WTC11 (cell line): Measurements from ENCODE around the gene SORCS2. TPM values are rescaled to one million over a fixed set of nuclear protein-coding genes. Genes with fewer than 3 reads are reported as not detected.

Experiments
- ATAC-seq: fragments of 200-7000 bp; cut with Tn5 transposase; 2 replicates; pipeline ENCODE4 v1.10.0; 2021; ENCODE audit warnings: mild to moderate bottlenecking, moderate library complexity
- CTCF ChIA-PET: fragments of 300-600 bp; sonication (Branson Sonifier 250); formaldehyde crosslinking; loops from one replicate; lab custom pipeline; 2021; ENCODE audit warnings: antibody characterized with exemption; lab: Charles Lee
- POLR2A ChIA-PET: fragments of 350-600 bp; sonication (Branson Sonifier 250); formaldehyde crosslinking; loops from one replicate; lab custom pipeline; 2021; ENCODE audit warnings: antibody characterized with exemption; lab: Charles Lee
- DNase-seq: peaks from one replicate; pipeline ENCODE4 v3.0.0; 2021; ENCODE audit warnings: low spot score
- H3K27ac Mint-ChIP-seq: 2 replicates; pipeline ENCODE4 v1.8.0; 2021; ENCODE audit warnings: mixed read lengths
- H3K27me3 Mint-ChIP-seq: 2 replicates; pipeline ENCODE4 v1.8.0; 2021; ENCODE audit warnings: low read depth, mild to moderate bottlenecking, moderate library complexity, mixed read lengths
- H3K36me3 Mint-ChIP-seq: 2 replicates; pipeline ENCODE4 v1.8.0; 2021; ENCODE audit warnings: mixed read lengths
- H3K4me1 Mint-ChIP-seq: 2 replicates; pipeline ENCODE4 v1.8.0; 2022; ENCODE audit warnings: mixed read lengths
- H3K4me3 Mint-ChIP-seq: 2 replicates; pipeline ENCODE4 v1.8.0; 2021; ENCODE audit warnings: mild to moderate bottlenecking, moderate library complexity, mixed read lengths
- H3K9me3 Mint-ChIP-seq: 2 replicates; pipeline ENCODE4 v1.8.0; 2021; ENCODE audit warnings: mixed read lengths
- FOXP1 ChIP-seq: sonication (generic); formaldehyde crosslinking; IDR thresholded peaks from 2 replicates; pipeline ENCODE4 v1.8.0; 2022; ENCODE audit warnings: missing genetic modification reagents, mild to moderate bottlenecking, moderate library complexity, borderline replicate concordance
- IRF1 ChIP-seq: sonication (generic); formaldehyde crosslinking; IDR thresholded peaks from 2 replicates; pipeline ENCODE4 v1.8.0; 2023; ENCODE audit warnings: missing genetic modification reagents
- MAX ChIP-seq: sonication (generic); formaldehyde crosslinking; IDR thresholded peaks from 2 replicates; pipeline ENCODE4 v1.8.0; 2022; ENCODE audit warnings: mild to moderate bottlenecking, missing genetic modification reagents
- MXD4 ChIP-seq: fragments of 250-450 bp; sonication (Bioruptor Pico); IDR thresholded peaks from 2 replicates; pipeline ENCODE4 v1.8.0; 2021; ENCODE audit warnings: mild to moderate bottlenecking, moderate library complexity, borderline replicate concordance
- NFATC4 ChIP-seq: fragments of 250-450 bp; sonication (Bioruptor Pico); IDR thresholded peaks from 2 replicates; pipeline ENCODE4 v1.9.0; 2021; ENCODE audit warnings: mild to moderate bottlenecking
- TCF7 ChIP-seq: sonication (generic); formaldehyde crosslinking; IDR thresholded peaks from 2 replicates; pipeline ENCODE4 v1.8.0; 2022; ENCODE audit warnings: mild to moderate bottlenecking, low read depth, missing genetic modification reagents, moderate library complexity
- ZNF232 ChIP-seq: sonication (generic); formaldehyde crosslinking; IDR thresholded peaks from 2 replicates; pipeline ENCODE4 v1.8.0; 2022; ENCODE audit warnings: mild to moderate bottlenecking, missing genetic modification reagents
- total RNA-seq: library from RNA; stranded (reverse); gene quantifications from 3 replicates; pipeline ENCODE4 v1.2.3, GENCODE V29; 2021
- TF ChIP-seq, protein P1 (sequence below): sonication (generic); formaldehyde crosslinking; IDR thresholded peaks from 2 replicates; pipeline ENCODE4 v1.8.1; 2022; ENCODE audit warnings: low read depth, mild to moderate bottlenecking, moderate library complexity, missing genetic modification reagents, borderline replicate concordance
- TF ChIP-seq, protein P2 (sequence below): sonication (generic); formaldehyde crosslinking; IDR thresholded peaks from 2 replicates; pipeline ENCODE4 v1.8.1; 2023; ENCODE audit warnings: mild to moderate bottlenecking, moderate library complexity, missing genetic modification reagents
- TF ChIP-seq, protein P3 (sequence below): sonication (generic); formaldehyde crosslinking; IDR thresholded peaks from 2 replicates; pipeline ENCODE4 v1.8.1; 2023; ENCODE audit warnings: mild to moderate bottlenecking, missing genetic modification reagents
- TF ChIP-seq, protein P4 (sequence below): sonication (generic); formaldehyde crosslinking; IDR thresholded peaks from 2 replicates; pipeline ENCODE4 v1.8.0; 2022; ENCODE audit warnings: missing genetic modification reagents
- TF ChIP-seq, protein P5 (sequence below): sonication (generic); formaldehyde crosslinking; IDR thresholded peaks from 2 replicates; pipeline ENCODE4 v1.8.1; 2023; ENCODE audit warnings: mild to moderate bottlenecking, missing genetic modification reagents, borderline replicate concordance
- TF ChIP-seq, protein P6 (sequence below): sonication (generic); formaldehyde crosslinking; IDR thresholded peaks from 2 replicates; pipeline ENCODE4 v1.8.0; 2022; ENCODE audit warnings: mild to moderate bottlenecking, missing genetic modification reagents

Gene SORCS2
- total RNA-seq, 1 experiment from 2014 or later, result 6.6 TPM

DNA sequence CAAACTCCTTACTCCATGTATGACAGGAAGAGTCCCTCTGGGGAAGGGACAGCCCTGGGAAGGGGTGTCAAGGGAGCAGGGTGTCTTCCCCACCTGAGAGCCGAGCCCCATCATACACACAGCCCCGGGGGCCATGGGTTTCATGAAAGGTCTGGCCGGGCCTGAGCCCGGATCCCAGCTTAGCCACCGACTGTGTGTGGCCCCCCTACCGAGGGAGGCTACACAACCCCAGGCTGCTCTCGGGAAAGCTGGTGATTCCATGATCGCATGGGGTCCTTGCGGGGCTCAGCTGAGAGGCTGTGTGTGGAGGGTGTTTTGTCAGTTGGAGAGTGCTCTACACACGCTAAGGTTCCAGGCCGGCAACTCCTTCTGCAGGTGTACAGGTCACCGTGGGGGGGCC, 55.6 kb downstream of the SORCS2 start (continued):
- TF ChIP-seq, protein P1, sequence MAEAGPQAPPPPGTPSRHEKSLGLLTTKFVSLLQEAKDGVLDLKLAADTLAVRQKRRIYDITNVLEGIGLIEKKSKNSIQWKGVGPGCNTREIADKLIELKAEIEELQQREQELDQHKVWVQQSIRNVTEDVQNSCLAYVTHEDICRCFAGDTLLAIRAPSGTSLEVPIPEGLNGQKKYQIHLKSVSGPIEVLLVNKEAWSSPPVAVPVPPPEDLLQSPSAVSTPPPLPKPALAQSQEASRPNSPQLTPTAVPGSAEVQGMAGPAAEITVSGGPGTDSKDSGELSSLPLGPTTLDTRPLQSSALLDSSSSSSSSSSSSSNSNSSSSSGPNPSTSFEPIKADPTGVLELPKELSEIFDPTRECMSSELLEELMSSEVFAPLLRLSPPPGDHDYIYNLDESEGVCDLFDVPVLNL (CRISPR knock-in tag), result no peak
- no peak for TF ChIP-seq MAX (CRISPR knock-in tag)
- TF ChIP-seq, protein P2, sequence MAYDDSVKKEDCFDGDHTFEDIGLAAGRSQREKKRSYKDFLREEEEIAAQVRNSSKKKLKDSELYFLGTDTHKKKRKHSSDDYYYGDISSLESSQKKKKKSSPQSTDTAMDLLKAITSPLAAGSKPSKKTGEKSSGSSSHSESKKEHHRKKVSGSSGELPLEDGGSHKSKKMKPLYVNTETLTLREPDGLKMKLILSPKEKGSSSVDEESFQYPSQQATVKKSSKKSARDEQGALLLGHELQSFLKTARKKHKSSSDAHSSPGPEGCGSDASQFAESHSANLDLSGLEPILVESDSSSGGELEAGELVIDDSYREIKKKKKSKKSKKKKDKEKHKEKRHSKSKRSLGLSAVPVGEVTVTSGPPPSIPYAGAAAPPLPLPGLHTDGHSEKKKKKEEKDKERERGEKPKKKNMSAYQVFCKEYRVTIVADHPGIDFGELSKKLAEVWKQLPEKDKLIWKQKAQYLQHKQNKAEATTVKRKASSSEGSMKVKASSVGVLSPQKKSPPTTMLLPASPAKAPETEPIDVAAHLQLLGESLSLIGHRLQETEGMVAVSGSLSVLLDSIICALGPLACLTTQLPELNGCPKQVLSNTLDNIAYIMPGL, result no peak

GRCh38 chr4:7248857-7249256, 56.5 kb downstream of the SORCS2 start:
- no peaks in the 10 kb centered on the region for H3K27me3 Mint-ChIP-seq
- no peak for TF ChIP-seq ZNF232 (CRISPR knock-in tag)
- TF ChIP-seq, protein P2, result no peak
- TF ChIP-seq NFATC4 (CRISPR knock-in tag), result no peak
- no peak for TF ChIP-seq MXD4 (CRISPR knock-in tag)
- TF ChIP-seq, protein P3, sequence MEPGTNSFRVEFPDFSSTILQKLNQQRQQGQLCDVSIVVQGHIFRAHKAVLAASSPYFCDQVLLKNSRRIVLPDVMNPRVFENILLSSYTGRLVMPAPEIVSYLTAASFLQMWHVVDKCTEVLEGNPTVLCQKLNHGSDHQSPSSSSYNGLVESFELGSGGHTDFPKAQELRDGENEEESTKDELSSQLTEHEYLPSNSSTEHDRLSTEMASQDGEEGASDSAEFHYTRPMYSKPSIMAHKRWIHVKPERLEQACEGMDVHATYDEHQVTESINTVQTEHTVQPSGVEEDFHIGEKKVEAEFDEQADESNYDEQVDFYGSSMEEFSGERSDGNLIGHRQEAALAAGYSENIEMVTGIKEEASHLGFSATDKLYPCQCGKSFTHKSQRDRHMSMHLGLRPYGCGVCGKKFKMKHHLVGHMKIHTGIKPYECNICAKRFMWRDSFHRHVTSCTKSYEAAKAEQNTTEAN (CRISPR knock-in tag), result no peak
- no peak for TF ChIP-seq TCF7 (CRISPR knock-in tag)
- TF ChIP-seq, protein P4, sequence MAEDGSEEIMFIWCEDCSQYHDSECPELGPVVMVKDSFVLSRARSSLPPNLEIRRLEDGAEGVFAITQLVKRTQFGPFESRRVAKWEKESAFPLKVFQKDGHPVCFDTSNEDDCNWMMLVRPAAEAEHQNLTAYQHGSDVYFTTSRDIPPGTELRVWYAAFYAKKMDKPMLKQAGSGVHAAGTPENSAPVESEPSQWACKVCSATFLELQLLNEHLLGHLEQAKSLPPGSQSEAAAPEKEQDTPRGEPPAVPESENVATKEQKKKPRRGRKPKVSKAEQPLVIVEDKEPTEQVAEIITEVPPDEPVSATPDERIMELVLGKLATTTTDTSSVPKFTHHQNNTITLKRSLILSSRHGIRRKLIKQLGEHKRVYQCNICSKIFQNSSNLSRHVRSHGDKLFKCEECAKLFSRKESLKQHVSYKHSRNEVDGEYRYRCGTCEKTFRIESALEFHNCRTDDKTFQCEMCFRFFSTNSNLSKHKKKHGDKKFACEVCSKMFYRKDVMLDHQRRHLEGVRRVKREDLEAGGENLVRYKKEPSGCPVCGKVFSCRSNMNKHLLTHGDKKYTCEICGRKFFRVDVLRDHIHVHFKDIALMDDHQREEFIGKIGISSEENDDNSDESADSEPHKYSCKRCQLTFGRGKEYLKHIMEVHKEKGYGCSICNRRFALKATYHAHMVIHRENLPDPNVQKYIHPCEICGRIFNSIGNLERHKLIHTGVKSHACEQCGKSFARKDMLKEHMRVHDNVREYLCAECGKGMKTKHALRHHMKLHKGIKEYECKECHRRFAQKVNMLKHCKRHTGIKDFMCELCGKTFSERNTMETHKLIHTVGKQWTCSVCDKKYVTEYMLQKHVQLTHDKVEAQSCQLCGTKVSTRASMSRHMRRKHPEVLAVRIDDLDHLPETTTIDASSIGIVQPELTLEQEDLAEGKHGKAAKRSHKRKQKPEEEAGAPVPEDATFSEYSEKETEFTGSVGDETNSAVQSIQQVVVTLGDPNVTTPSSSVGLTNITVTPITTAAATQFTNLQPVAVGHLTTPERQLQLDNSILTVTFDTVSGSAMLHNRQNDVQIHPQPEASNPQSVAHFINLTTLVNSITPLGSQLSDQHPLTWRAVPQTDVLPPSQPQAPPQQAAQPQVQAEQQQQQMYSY (CRISPR knock-in tag), result no peak
- peaks cover 8% of the 10 kb centered on the region; the same call in 1 of the 2 replicates for H3K9me3 Mint-ChIP-seq
- ATAC-seq (no peak), DNase-seq (no peak)
- CTCF ChIA-PET, result no interaction called here
- POLR2A ChIA-PET, result interaction anchor here (0.8 kb wide), 1 partner anchor 8 kb away, joined by 3 read pairs; no protein-coding TSS in a partner anchor
- H3K27ac Mint-ChIP-seq, result no peak overlapping the region
- H3K36me3 Mint-ChIP-seq, result no peaks in the 10 kb centered on the region
- H3K4me1 Mint-ChIP-seq, result no peaks in the 10 kb centered on the region
- H3K4me3 Mint-ChIP-seq, result no peak overlapping the region

- no peaks in the 10 kb centered on the region for H3K4me1 Mint-ChIP-seq
- POLR2A ChIA-PET, result no interaction called here
- CTCF ChIA-PET, result no interaction called here
Observed at GRCh38 chr4:7251321-7251720, 59.0 kb downstream of the SORCS2 start.

More at GRCh38 chr4:7251321-7251720, 59.0 kb downstream of the SORCS2 start:
- TF ChIP-seq, protein P5, sequence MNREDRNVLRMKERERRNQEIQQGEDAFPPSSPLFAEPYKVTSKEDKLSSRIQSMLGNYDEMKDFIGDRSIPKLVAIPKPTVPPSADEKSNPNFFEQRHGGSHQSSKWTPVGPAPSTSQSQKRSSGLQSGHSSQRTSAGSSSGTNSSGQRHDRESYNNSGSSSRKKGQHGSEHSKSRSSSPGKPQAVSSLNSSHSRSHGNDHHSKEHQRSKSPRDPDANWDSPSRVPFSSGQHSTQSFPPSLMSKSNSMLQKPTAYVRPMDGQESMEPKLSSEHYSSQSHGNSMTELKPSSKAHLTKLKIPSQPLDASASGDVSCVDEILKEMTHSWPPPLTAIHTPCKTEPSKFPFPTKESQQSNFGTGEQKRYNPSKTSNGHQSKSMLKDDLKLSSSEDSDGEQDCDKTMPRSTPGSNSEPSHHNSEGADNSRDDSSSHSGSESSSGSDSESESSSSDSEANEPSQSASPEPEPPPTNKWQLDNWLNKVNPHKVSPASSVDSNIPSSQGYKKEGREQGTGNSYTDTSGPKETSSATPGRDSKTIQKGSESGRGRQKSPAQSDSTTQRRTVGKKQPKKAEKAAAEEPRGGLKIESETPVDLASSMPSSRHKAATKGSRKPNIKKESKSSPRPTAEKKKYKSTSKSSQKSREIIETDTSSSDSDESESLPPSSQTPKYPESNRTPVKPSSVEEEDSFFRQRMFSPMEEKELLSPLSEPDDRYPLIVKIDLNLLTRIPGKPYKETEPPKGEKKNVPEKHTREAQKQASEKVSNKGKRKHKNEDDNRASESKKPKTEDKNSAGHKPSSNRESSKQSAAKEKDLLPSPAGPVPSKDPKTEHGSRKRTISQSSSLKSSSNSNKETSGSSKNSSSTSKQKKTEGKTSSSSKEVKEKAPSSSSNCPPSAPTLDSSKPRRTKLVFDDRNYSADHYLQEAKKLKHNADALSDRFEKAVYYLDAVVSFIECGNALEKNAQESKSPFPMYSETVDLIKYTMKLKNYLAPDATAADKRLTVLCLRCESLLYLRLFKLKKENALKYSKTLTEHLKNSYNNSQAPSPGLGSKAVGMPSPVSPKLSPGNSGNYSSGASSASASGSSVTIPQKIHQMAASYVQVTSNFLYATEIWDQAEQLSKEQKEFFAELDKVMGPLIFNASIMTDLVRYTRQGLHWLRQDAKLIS (CRISPR knock-in tag), result no peak
- TF ChIP-seq IRF1 (CRISPR knock-in tag) (no peak), FOXP1 (no peak)
- TF ChIP-seq, protein P6, sequence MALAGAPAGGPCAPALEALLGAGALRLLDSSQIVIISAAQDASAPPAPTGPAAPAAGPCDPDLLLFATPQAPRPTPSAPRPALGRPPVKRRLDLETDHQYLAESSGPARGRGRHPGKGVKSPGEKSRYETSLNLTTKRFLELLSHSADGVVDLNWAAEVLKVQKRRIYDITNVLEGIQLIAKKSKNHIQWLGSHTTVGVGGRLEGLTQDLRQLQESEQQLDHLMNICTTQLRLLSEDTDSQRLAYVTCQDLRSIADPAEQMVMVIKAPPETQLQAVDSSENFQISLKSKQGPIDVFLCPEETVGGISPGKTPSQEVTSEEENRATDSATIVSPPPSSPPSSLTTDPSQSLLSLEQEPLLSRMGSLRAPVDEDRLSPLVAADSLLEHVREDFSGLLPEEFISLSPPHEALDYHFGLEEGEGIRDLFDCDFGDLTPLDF (CRISPR knock-in tag), result no peak
- Mint-ChIP-seq H3K9me3 (peaks cover 8% of the 10 kb centered on the region; the same call in 1 of the 2 replicates), H3K36me3 (no peaks in the 10 kb centered on the region), H3K27me3 (no peaks in the 10 kb centered on the region), H3K4me3 (no peak overlapping the region), H3K27ac (no peak overlapping the region; the same call in 1 of the 2 replicates)
- ATAC-seq (no peak), DNase-seq (no peak)
